Activated CD8-positive, alpha-beta memory T cell treated with anti-CD3 and anti-CD28 coated beads, Interleukin-2, amount 10 ng/mL, durations not matched to agents 7 days and 5 days (primary cell): Measurements from ENCODE around the gene MALAT1. TPM values are rescaled to one million over a fixed set of nuclear protein-coding genes. Genes with fewer than 3 reads are reported as not detected.

ENCODE experiments used
- ATAC-seq: fragments of 150-1000 bp; cut with Tn5 transposase; one replicate; pipeline ENCODE4 v1.10.0; 2021; ENCODE audit warnings: moderate library complexity
- CTCF ChIA-PET: fragments of 350-600 bp; sonication (Branson Sonifier 250); formaldehyde crosslinking; loops from one replicate; lab custom pipeline; 2021; ENCODE audit warnings: antibody characterized with exemption; lab: Charles Lee
- DNase-seq: peaks from one replicate; pipeline ENCODE4 v3.0.0-alpha.2; 2020
- H3K27ac Mint-ChIP-seq: one replicate; pipeline ENCODE4 v1.8.0; 2021; ENCODE audit warnings: mild to moderate bottlenecking, mixed read lengths
- H3K27me3 Mint-ChIP-seq: one replicate; pipeline ENCODE4 v1.8.0; 2021; ENCODE audit warnings: mixed read lengths
- H3K36me3 Mint-ChIP-seq: one replicate; pipeline ENCODE4 v1.8.0; 2021; ENCODE audit warnings: mild to moderate bottlenecking, mixed read lengths
- H3K4me1 Mint-ChIP-seq: one replicate; pipeline ENCODE4 v1.8.0; 2021; ENCODE audit warnings: mixed read lengths
- H3K4me3 Mint-ChIP-seq: one replicate; pipeline ENCODE4 v1.8.0; 2021; ENCODE audit warnings: mild to moderate bottlenecking, moderate library complexity, mixed read lengths
- H3K9me3 Mint-ChIP-seq: one replicate; pipeline ENCODE4 v1.8.0; 2022; ENCODE audit warnings: low read depth, mixed read lengths
- total RNA-seq, 2 experiments: library from RNA; stranded (reverse); gene quantifications; one replicate each; pipeline ENCODE4 v1.2.3, GENCODE V29; 2021

Gene MALAT1
- total RNA-seq, 2 experiments from 2014 or later: 4,026 to 5,234 TPM

GRCh38 chr11:65555693-65556231 is 56.9 kb downstream of the MALAT1 start:
- Mint-ChIP-seq H3K4me1 (peaks cover 68% of the 10 kb centered on the region), H3K27ac (peak overlapping the region; percentile 54), H3K9me3 (no peaks in the 10 kb centered on the region), H3K4me3 (no peak overlapping the region), H3K27me3 (no peaks in the 10 kb centered on the region), H3K36me3 (peaks cover 8% of the 10 kb centered on the region)
- DNase-seq (no peak), ATAC-seq (no peak)
- CTCF ChIA-PET: interaction anchor here (3.4 to 19.4 kb wide), 2 partner anchors 10 to 15 kb away, joined by 18 to 388 read pairs; partner anchors contain the start of genes FAM89B, LTBP3 and ZNRD2

Other genes starting within 250 kb of the MALAT1 start
- gene POLA2, start 237.1 kb upstream of the MALAT1 start, total RNA-seq: 10 to 100 TPM; 79.8 to 89.5 TPM
- 1 to 10 TPM in 1 of 2 experiments, not detected in 1; 1.4 TPM for gene CDC42EP2, start 184.2 kb upstream of the MALAT1 start, total RNA-seq
- 10 to 100 TPM; 81.4 to 87.2 TPM for gene DPF2, start 165.2 kb upstream of the MALAT1 start, total RNA-seq
- 1 to 10 TPM; 1.1 TPM for gene TIGD3, start 144.3 kb upstream of the MALAT1 start, total RNA-seq
- 10 to 100 TPM; 19.4 to 25.1 TPM for gene SLC25A45, start 116.4 kb upstream of the MALAT1 start, total RNA-seq
- gene FRMD8, start 112.4 kb upstream of the MALAT1 start, total RNA-seq: 10 to 100 TPM; 52.0 to 56.7 TPM
- 100 to 1,000 TPM; 525 to 618 TPM for gene NEAT1, start 76.2 kb upstream of the MALAT1 start, total RNA-seq
- gene SCYL1, start 26.0 kb downstream of the MALAT1 start, total RNA-seq: 10 to 100 TPM; 68.0 to 76.7 TPM
- 10 to 100 TPM; 46.2 to 46.8 TPM for gene LTBP3, start 59.3 kb downstream of the MALAT1 start, total RNA-seq
- 10 to 100 TPM; 42.1 to 45.5 TPM for gene ZNRD2, start 71.4 kb downstream of the MALAT1 start, total RNA-seq
- 10 to 100 TPM; 36.6 to 54.2 TPM for gene FAM89B, start 73.5 kb downstream of the MALAT1 start, total RNA-seq
- gene EHBP1L1, start 77.0 kb downstream of the MALAT1 start, total RNA-seq: 100 to 1,000 TPM; 138 to 140 TPM
- 1 to 10 TPM in 1 of 2 experiments, under 1 TPM in 1; 0.80 to 1.1 TPM for gene KCNK7, start 96.8 kb downstream of the MALAT1 start, total RNA-seq
- gene MAP3K11, start 115.2 kb downstream of the MALAT1 start, total RNA-seq: 10 to 100 TPM; 71.0 to 73.3 TPM
- gene PCNX3, start 116.7 kb downstream of the MALAT1 start, total RNA-seq: 10 to 100 TPM; 54.9 to 57.1 TPM
- gene SIPA1, start 139.1 kb downstream of the MALAT1 start, total RNA-seq: 100 to 1,000 TPM; 188 to 267 TPM
- 10 to 100 TPM; 81.3 to 82.0 TPM for gene RELA, start 163.9 kb downstream of the MALAT1 start, total RNA-seq
- gene KAT5, start 213.2 kb downstream of the MALAT1 start, total RNA-seq: 10 to 100 TPM; 62.0 to 69.8 TPM
- 100 to 1,000 TPM in 1 of 2 experiments, 10 to 100 TPM in 1; 90.5 to 109 TPM for gene RNASEH2C, start 221.8 kb downstream of the MALAT1 start, total RNA-seq